ENCODE data around the gene VSTM4.

DNA sequence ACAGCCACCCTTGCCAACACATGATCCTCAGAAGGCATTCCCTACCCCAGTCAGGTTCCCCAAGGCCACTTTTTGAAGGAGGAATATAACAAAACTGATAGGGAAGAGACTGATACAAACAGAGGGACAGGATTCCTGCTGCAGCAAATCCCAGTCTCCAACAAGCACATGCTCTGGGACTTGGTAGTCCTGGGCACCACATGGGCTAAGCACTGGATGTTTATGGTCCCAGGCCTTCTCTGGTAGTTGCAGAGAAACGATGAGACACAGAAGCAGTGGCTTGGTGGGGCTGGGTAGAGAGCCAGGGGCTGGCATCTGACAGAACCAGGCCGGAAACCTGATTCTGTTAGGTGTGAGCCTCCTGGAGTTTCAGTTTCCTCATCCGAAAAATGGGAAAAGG lies 3.2 kb downstream of the VSTM4 start:
- TF ChIP-seq GABPB1 (CRISPR knock-in tag; IDR thresholded peaks at IDR 0.05) = no peak
- TF ChIP-seq ZNF121 (CRISPR knock-in tag; IDR thresholded peaks at IDR 0.05) = no peak
- TF ChIP-seq CREM (CRISPR knock-in tag; IDR thresholded peaks at IDR 0.05) = no peak
- TF ChIP-seq, protein P1, sequence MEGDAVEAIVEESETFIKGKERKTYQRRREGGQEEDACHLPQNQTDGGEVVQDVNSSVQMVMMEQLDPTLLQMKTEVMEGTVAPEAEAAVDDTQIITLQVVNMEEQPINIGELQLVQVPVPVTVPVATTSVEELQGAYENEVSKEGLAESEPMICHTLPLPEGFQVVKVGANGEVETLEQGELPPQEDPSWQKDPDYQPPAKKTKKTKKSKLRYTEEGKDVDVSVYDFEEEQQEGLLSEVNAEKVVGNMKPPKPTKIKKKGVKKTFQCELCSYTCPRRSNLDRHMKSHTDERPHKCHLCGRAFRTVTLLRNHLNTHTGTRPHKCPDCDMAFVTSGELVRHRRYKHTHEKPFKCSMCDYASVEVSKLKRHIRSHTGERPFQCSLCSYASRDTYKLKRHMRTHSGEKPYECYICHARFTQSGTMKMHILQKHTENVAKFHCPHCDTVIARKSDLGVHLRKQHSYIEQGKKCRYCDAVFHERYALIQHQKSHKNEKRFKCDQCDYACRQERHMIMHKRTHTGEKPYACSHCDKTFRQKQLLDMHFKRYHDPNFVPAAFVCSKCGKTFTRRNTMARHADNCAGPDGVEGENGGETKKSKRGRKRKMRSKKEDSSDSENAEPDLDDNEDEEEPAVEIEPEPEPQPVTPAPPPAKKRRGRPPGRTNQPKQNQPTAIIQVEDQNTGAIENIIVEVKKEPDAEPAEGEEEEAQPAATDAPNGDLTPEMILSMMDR (IDR thresholded peaks at IDR 0.05) = no peak
- no peak for TF ChIP-seq ZNF263 (CRISPR knock-in tag; IDR thresholded peaks at IDR 0.05; ENCODE audit: low read depth)
- TF ChIP-seq, protein P2, sequence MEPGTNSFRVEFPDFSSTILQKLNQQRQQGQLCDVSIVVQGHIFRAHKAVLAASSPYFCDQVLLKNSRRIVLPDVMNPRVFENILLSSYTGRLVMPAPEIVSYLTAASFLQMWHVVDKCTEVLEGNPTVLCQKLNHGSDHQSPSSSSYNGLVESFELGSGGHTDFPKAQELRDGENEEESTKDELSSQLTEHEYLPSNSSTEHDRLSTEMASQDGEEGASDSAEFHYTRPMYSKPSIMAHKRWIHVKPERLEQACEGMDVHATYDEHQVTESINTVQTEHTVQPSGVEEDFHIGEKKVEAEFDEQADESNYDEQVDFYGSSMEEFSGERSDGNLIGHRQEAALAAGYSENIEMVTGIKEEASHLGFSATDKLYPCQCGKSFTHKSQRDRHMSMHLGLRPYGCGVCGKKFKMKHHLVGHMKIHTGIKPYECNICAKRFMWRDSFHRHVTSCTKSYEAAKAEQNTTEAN (CRISPR knock-in tag; IDR thresholded peaks at IDR 0.05) = no peak
- TF ChIP-seq, protein P3, sequence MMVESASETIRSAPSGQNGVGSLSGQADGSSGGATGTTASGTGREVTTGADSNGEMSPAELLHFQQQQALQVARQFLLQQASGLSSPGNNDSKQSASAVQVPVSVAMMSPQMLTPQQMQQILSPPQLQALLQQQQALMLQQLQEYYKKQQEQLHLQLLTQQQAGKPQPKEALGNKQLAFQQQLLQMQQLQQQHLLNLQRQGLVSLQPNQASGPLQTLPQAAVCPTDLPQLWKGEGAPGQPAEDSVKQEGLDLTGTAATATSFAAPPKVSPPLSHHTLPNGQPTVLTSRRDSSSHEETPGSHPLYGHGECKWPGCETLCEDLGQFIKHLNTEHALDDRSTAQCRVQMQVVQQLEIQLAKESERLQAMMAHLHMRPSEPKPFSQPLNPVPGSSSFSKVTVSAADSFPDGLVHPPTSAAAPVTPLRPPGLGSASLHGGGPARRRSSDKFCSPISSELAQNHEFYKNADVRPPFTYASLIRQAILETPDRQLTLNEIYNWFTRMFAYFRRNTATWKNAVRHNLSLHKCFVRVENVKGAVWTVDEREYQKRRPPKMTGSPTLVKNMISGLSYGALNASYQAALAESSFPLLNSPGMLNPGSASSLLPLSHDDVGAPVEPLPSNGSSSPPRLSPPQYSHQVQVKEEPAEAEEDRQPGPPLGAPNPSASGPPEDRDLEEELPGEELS (CRISPR knock-in tag; IDR thresholded peaks at IDR 0.05) = no peak
- TF ChIP-seq, protein P4, sequence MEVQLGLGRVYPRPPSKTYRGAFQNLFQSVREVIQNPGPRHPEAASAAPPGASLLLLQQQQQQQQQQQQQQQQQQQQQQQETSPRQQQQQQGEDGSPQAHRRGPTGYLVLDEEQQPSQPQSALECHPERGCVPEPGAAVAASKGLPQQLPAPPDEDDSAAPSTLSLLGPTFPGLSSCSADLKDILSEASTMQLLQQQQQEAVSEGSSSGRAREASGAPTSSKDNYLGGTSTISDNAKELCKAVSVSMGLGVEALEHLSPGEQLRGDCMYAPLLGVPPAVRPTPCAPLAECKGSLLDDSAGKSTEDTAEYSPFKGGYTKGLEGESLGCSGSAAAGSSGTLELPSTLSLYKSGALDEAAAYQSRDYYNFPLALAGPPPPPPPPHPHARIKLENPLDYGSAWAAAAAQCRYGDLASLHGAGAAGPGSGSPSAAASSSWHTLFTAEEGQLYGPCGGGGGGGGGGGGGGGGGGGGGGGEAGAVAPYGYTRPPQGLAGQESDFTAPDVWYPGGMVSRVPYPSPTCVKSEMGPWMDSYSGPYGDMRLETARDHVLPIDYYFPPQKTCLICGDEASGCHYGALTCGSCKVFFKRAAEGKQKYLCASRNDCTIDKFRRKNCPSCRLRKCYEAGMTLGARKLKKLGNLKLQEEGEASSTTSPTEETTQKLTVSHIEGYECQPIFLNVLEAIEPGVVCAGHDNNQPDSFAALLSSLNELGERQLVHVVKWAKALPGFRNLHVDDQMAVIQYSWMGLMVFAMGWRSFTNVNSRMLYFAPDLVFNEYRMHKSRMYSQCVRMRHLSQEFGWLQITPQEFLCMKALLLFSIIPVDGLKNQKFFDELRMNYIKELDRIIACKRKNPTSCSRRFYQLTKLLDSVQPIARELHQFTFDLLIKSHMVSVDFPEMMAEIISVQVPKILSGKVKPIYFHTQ (CRISPR knock-in tag; IDR thresholded peaks at IDR 0.05) = no peak
- TF ChIP-seq, protein P5, sequence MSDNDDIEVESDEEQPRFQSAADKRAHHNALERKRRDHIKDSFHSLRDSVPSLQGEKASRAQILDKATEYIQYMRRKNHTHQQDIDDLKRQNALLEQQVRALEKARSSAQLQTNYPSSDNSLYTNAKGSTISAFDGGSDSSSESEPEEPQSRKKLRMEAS (CRISPR knock-in tag; IDR thresholded peaks at IDR 0.05) = no peak
- no peak for TF ChIP-seq ZNF138 (CRISPR knock-in tag; conservative IDR thresholded peaks at IDR 0.05)

Data from WTC11 (cell line).